KOPT-K1 (cell line): ENCODE measurements around the gene KCTD19.

Experiments
- H3K27ac ChIP-seq: fragments of 200-600 bp; sonication (generic); 2 replicates; pipeline ENCODE4 v1.5.1; 2016; ENCODE audit warnings: antibody characterized with exemption, mild to moderate bottlenecking, low read depth, low read length; ENCODE audit not compliant: poor library complexity, severe bottlenecking
- H3K36me3 ChIP-seq: fragments of 200-600 bp; sonication (generic); 2 replicates; pipeline ENCODE4 v1.5.1; 2017; ENCODE audit warnings: antibody characterized with exemption, mild to moderate bottlenecking, low read length, moderate library complexity; ENCODE audit not compliant: insufficient read depth
- H3K9me3 ChIP-seq: fragments of 200-600 bp; sonication (generic); 2 replicates; pipeline ENCODE4 v1.5.1; 2017; ENCODE audit warnings: antibody characterized with exemption, low read length, mild to moderate bottlenecking; ENCODE audit not compliant: insufficient read depth, poor library complexity, severe bottlenecking

The KCTD19 gene

DNA sequence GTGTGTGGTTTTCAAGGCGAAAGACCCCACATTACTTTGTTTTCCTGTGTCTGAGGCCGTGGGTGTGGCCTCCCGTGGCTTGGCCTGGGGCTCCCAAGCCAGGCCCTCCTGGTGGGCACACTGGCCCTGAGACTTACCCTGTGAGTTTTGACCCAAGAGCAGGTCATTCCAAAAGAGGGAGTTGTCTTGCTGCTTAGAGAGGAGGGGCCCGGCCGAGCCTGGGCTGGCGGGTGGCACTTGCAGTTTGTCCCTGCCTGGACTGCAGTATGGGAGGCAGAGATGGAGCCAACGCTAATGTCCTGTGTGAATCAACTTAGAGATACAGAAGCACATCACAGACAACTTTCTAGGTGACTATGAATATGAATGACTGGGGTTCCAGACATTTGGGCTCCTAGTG is 24.5 kb downstream of the KCTD19 start:
- Histone ChIP-seq H3K36me3 (no peaks in the 10 kb centered on the region), H3K27ac (no peak overlapping the region), H3K9me3 (no peaks in the 10 kb centered on the region)

- Histone ChIP-seq H3K27ac (no peak overlapping the region), H3K36me3 (no peaks in the 10 kb centered on the region), H3K9me3 (no peaks in the 10 kb centered on the region)
These were observed 25.3 kb downstream of the KCTD19 start for GRCh38 chr16:67301080-67301782.

- H3K9me3 ChIP-seq = no peaks in the 10 kb centered on the region
- H3K27ac ChIP-seq = no peak overlapping the region
- H3K36me3 ChIP-seq = no peaks in the 10 kb centered on the region
These were observed 27.3 kb downstream of the KCTD19 start for GRCh38 chr16:67299269-67299668.

GRCh38 chr16:67298277-67298676 is 28.3 kb downstream of the KCTD19 start:
- no peak overlapping the region for H3K27ac ChIP-seq
- H3K9me3 ChIP-seq = no peaks in the 10 kb centered on the region
- H3K36me3 ChIP-seq = no peaks in the 10 kb centered on the region; the same call in 1 of the 2 replicates

GRCh38 chr16:67296420-67296819 is 30.1 kb downstream of the KCTD19 start:
- Histone ChIP-seq H3K36me3 (no peaks in the 10 kb centered on the region; the same call in 1 of the 2 replicates), H3K9me3 (no peaks in the 10 kb centered on the region), H3K27ac (no peak overlapping the region)

DNA sequence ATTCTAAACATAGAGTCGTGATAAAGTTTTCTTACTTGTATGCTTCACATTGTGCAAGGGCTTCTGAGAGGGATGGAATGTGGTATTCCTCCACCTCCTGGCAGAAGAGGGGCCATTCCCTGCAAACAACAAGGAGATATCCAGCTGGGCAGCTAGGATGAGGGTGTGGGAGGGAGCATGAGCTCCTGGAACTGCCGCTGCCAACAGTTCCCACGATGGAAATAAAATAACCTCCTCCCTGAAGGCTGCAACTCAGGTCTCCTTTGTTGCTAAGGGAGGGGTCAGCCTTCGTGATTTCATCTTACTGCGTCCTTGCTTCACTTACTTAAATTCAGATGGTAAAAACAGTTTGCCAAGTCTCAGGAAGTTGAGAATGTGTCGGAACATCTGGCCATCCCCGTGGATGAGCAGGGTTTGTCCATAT is 31.6 kb downstream of the KCTD19 start:
- Histone ChIP-seq H3K36me3 (peaks cover 8% of the 10 kb centered on the region; the same call in 1 of the 2 replicates), H3K27ac (no peak overlapping the region), H3K9me3 (no peaks in the 10 kb centered on the region)

GRCh38 chr16:67294171-67294757 is 32.3 kb downstream of the KCTD19 start:
- Histone ChIP-seq H3K9me3 (no peaks in the 10 kb centered on the region), H3K27ac (no peak overlapping the region), H3K36me3 (peaks cover 15% of the 10 kb centered on the region; the same call in 1 of the 2 replicates)

GRCh38 chr16:67291461-67291860 is 35.1 kb downstream of the KCTD19 start:
- peaks cover 43% of the 10 kb centered on the region; the same call in 1 of the 2 replicates for H3K36me3 ChIP-seq
- H3K9me3 ChIP-seq = no peaks in the 10 kb centered on the region
- H3K27ac ChIP-seq = no peak overlapping the region

GRCh38 chr16:67287960-67288359 is 38.6 kb downstream of the KCTD19 start:
- peaks cover 78% of the 10 kb centered on the region; the same call in 1 of the 2 replicates for H3K36me3 ChIP-seq
- H3K9me3 ChIP-seq = no peaks in the 10 kb centered on the region
- no peak overlapping the region for H3K27ac ChIP-seq

GRCh38 chr16:67286441-67287235 is 39.9 kb downstream of the KCTD19 start:
- H3K27ac ChIP-seq = no peak overlapping the region
- no peaks in the 10 kb centered on the region for H3K9me3 ChIP-seq
- peaks cover 91% of the 10 kb centered on the region for H3K36me3 ChIP-seq

DNA sequence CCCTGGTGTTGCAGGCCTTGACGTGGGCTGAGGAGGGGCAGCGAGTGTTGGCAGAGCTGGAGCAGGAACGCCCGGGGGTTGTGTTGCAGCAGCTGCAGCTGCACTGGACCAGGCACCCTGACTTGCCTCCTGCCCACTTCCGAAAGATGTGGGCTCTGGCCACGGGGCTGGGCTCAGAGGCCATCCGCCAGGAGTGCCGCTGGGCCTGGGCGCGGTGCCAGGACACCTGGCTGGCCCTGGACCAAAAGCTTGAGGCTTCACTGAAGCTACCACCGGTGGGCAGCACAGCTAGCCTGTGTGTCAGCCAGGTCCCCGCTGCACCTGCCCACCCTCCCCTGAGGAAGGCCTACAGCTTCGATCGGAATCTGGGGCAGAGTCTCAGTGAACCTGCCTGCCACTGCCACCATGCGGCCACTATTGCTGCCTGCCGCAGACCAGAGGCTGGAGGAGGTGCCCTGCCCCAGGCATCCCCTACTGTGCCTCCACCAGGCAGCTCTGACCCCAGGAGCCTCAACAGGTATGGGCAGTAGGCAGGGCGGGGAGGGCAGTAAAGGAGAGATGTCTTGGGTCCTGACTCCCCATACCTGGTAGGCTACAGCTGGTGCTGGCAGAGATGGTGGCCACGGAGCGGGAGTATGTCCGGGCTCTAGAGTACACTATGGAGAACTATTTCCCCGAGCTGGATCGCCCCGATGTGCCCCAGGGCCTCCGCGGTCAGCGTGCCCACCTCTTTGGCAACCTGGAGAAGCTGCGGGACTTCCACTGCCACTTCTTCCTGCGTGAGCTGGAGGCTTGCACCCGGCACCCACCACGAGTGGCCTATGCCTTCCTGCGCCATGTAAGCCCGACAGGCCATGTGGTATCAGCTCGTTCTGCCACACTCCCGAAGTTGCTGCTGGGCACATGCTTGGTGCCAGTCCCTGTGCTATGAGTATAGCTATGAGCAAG is 41.6 kb downstream of the KCTD19 start:
- Histone ChIP-seq H3K36me3 (peaks cover 87% of the 10 kb centered on the region), H3K27ac (no peak overlapping the region), H3K9me3 (no peaks in the 10 kb centered on the region)

DNA sequence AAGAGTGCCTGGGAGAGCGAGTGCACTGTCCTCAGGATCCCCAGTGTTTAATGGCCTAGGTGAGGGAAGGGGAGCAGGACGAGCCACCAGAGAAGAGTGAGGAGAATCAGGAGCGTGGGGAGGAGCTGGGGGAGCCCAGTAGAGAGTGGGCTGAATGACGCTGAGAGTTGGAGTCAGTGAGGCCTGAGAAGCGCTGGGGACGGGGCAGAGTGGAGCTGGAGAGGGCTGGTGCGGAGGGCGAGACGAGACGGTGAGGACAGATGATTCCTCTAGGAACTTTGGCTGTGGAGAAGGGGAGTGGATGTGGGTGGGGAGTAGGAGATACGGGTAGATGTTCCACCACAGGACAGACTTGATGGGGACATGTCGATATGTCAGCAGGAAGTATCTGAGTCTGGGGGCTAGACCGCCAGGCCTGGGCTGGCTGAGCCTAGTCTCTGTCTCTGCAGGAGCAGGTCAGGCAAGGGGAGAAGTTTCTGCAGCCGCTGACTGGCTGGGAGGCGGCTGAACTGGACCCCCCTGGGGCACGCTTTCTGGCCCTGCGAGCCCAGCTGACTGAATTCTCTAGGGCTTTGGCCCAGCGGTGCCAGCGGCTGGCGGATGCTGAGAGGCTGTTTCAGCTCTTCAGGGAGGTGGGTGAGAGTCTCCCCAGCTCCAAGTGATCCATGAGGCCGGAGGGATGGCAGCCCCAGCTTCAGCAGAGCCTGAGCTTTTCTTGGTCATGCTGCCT is 42.5 kb downstream of the KCTD19 start:
- H3K9me3 ChIP-seq = no peaks in the 10 kb centered on the region
- no peak overlapping the region for H3K27ac ChIP-seq
- H3K36me3 ChIP-seq = peaks cover 78% of the 10 kb centered on the region

DNA sequence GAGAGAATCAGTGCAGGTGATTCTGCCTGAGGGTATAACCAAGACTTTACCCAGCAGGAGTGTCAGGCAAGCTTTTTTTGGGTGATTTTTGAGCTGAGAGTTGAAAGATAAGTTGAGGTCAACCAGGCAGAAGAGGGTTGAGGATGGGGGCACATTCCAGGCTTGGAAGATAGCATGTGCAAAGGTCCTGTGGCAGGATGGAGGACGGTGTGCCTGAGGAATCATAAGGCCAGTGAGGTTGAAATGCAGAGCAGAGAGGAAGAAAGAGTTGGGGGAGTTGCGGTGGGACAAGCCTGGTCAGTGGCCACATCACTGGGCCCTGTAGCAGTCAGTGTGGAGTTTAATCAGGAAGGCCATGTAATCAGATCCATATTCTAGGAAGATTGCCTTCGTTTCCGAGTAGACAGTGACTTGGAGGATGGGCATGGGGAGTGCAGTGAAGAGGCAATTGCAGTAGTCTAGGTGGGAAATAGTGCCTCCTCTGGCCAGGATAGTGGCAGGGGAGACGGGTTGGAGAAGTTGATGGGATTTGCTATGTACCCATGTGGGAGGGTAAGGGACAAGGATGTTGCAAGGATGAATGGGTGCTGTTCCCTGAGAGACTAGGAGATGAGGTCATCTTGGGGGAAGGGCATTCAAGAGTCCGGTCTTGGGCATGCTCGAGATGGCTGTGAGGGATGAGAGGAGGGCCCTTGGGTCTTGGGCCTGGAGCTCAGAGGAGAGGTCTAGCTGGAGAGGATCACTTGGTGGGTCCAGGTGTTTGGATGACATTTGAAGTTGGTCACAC is 43.3 kb downstream of the KCTD19 start:
- Histone ChIP-seq H3K36me3 (peaks cover 70% of the 10 kb centered on the region), H3K27ac (no peak overlapping the region), H3K9me3 (no peaks in the 10 kb centered on the region)
